ENCODE measurements around the gene VWCE. TPM values are rescaled to one million over a fixed set of nuclear protein-coding genes. Genes with fewer than 3 reads are reported as not detected.

VWCE gene
- total and polyA plus RNA-seq, 10 of the 15 experiments (the other 5 are each of a cell fraction or from before 2014, with no cell fraction given), result 0.10 to 4.9 (median 2.4) TPM

- in situ Hi-C loops (cut with MboI), result no loop called here
- SMC1A ChIA-PET (ENCODE audit: uncharacterized antibody, unreplicated experiment), result interaction anchor here (0.7 to 8.1 kb wide), 14 partner anchors 24 to 502 kb away, joined by 3 to 414 read pairs (median 5); partner anchors contain the start of genes CPSF7, CYB561A3, SDHAF2 and TMEM138
- FAIRE-seq, result peak; percentile 75
- peak overlapping the region; percentile 90 for H3K4me3 ChIP-seq
- no peaks in the 10 kb centered on the region; the same call in 1 of the 2 replicates for H4K20me1 ChIP-seq (ENCODE audit: control insufficient read depth, insufficient read depth)
- CTCF ChIA-PET, result interaction anchor here (0.8 to 10.2 kb wide), 12 partner anchors 8 to 293 kb away, joined by 3 to 729 read pairs (median 8); partner anchors contain the start of genes CYB561A3, TMEM138 and TMEM216
- H3K79me2 ChIP-seq (ENCODE audit: control insufficient read depth, insufficient read depth, low read length), result peaks cover 54% of the 10 kb centered on the region
- peak overlapping the region; percentile 77 for H3K4me2 ChIP-seq (ENCODE audit: control insufficient read depth, insufficient read depth)
- peak overlapping the region; percentile 99 for H3K9ac ChIP-seq (ENCODE audit: control insufficient read depth, insufficient read depth, low read length)
- peaks cover 20% of the 10 kb centered on the region for H3K4me1 ChIP-seq (ENCODE audit: control insufficient read depth, insufficient read depth, low read length)
- H3K27ac ChIP-seq (ENCODE audit: control insufficient read depth, insufficient read depth), result peak overlapping the region; percentile 92
- RAD21 ChIA-PET (ENCODE audit: unreplicated experiment), result interaction anchor here (0.6 to 6.5 kb wide), 7 partner anchors 25 to 96 kb away, joined by 3 to 424 read pairs (median 6); partner anchors contain the start of genes CPSF7, CYB561A3, SDHAF2 and TMEM138
- DNase-seq (ENCODE audit: low read depth, low spot score), result no peak
- peak; percentile 9 for ATAC-seq
- WGBS (ENCODE audit: insufficient coverage, insufficient replicate concordance, low lambda C conversion rate, missing lambda C conversion rate), result 18% methylated on average over 19 of the region's 19 CpGs
- peaks cover 2 to 7% of the 10 kb centered on the region in 2 experiments; a peak in 3 of 4 replicates for H3K36me3 ChIP-seq (ENCODE audit: control insufficient read depth in 2 of 2, insufficient read depth in 2 of 2, low read length in 1 of 2)
- H3K9me3 ChIP-seq (replicated peaks; ENCODE audit: control insufficient read depth, insufficient read depth, low read length), result no peaks in the 10 kb centered on the region
- POLR2A ChIA-PET, result interaction anchor here (0.6 to 5.9 kb wide), 10 partner anchors 23 to 380 kb away, joined by 3 to 86 read pairs (median 9); partner anchors contain the start of genes CPSF7, CYB561A3, SDHAF2 and TMEM138
- H2AFZ ChIP-seq (ENCODE audit: control insufficient read depth, low read depth, low read length), result peak overlapping the region; percentile 83
- no peaks in the 10 kb centered on the region for H3K27me3 ChIP-seq (replicated peaks in 1 of 2; ENCODE audit: control insufficient read depth in 2 of 2, insufficient read depth in 2 of 2, low read length in 1 of 2)
- TSS peak; percentile 92 for BruUV-seq (replicated peaks)
- intact Hi-C loops (cut with micrococcal nuclease; ENCODE audit: unreplicated experiment), result loop anchor here (1.0 to 10.0 kb wide), 3 partner anchors 29 to 104 kb away; partner anchors contain the start of gene TMEM138
- TF ChIP-seq RELA (IDR thresholded peaks at IDR 0.05; ENCODE audit: borderline replicate concordance, partially characterized antibody), result no peak
- TF ChIP-seq NR2F1 (conservative IDR thresholded peaks at IDR 0.05), result peak; percentile 3; the same call in 1 of the 2 replicates
- 0 out of 2 replicates have a peak, but pooled peaks have one; percentile 6 for TF ChIP-seq CHD2 (IDR thresholded peaks at IDR 0.05; ENCODE audit: borderline replicate concordance, low read depth, low read length)
- no peak for TF ChIP-seq CHD1 (IDR thresholded peaks at IDR 0.05; ENCODE audit: low read depth, low read length)
- TF ChIP-seq MYB (IDR thresholded peaks at IDR 0.05; ENCODE audit: borderline replicate concordance, low read depth, low read length), result no peak
- no peak for TF ChIP-seq PML (IDR thresholded peaks at IDR 0.05; ENCODE audit: low read length)
- no peak for TF ChIP-seq ZBTB4 (CRISPR knock-in tag; IDR thresholded peaks at IDR 0.05)
- no peak for TF ChIP-seq YY1 (IDR thresholded peaks at IDR 0.05; ENCODE audit: low read depth, low read length)
- no peak for TF ChIP-seq ESRRA (IDR thresholded peaks at IDR 0.05; ENCODE audit: low read length)
- TF ChIP-seq, protein P1, sequence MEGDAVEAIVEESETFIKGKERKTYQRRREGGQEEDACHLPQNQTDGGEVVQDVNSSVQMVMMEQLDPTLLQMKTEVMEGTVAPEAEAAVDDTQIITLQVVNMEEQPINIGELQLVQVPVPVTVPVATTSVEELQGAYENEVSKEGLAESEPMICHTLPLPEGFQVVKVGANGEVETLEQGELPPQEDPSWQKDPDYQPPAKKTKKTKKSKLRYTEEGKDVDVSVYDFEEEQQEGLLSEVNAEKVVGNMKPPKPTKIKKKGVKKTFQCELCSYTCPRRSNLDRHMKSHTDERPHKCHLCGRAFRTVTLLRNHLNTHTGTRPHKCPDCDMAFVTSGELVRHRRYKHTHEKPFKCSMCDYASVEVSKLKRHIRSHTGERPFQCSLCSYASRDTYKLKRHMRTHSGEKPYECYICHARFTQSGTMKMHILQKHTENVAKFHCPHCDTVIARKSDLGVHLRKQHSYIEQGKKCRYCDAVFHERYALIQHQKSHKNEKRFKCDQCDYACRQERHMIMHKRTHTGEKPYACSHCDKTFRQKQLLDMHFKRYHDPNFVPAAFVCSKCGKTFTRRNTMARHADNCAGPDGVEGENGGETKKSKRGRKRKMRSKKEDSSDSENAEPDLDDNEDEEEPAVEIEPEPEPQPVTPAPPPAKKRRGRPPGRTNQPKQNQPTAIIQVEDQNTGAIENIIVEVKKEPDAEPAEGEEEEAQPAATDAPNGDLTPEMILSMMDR (IDR thresholded peaks at IDR 0.05 in 2 of 3, conservative IDR thresholded peaks at IDR 0.05 in 1 of 3; ENCODE audit: control insufficient read depth in 2 of 3, extremely low read depth in 1 of 3, insufficient read depth in 1 of 3, low read depth in 3 of 3, low read length in 3 of 3), result no peak
- 0 out of 3 replicates have a peak, but pooled peaks of 1 of the 2 experiments have one; percentile 18 for TF ChIP-seq EGR1 (IDR thresholded peaks at IDR 0.05; ENCODE audit: borderline replicate concordance in 1 of 2, low read depth in 2 of 2, low read length in 2 of 2)
- no peak for TF ChIP-seq SMARCA5 (IDR thresholded peaks at IDR 0.05)
- no peak for TF ChIP-seq PAX8 (IDR thresholded peaks at IDR 0.05)
- no peak for TF ChIP-seq ZBED1 (IDR thresholded peaks at IDR 0.05; ENCODE audit: borderline replicate concordance)
- no peak for TF ChIP-seq STAT3 (IDR thresholded peaks at IDR 0.05; ENCODE audit: low read depth, low read length)
These were observed 38.7 kb upstream of the VWCE start for GRCh38 chr11:61333550-61334433.
